ENCODE results near the gene CDK17.
A peak's percentile ranks its signal among the peaks of the same experiment; 100 is the strongest.

CDK17 gene

GRCh38 chr12:96236221-96236822, 163.9 kb downstream of the CDK17 start:
- no peak for DNase-seq

GRCh38 chr12:96235484-96235826, 164.8 kb downstream of the CDK17 start:
- no peak for DNase-seq

- DNase-seq: no peak
Observed at GRCh38 chr12:96234591-96235483, 165.4 kb downstream of the CDK17 start.

GRCh38 chr12:96233939-96234461, 166.2 kb downstream of the CDK17 start:
- peak; percentile 43 for DNase-seq

GRCh38 chr12:96233168-96233567, 167.1 kb downstream of the CDK17 start:
- DNase-seq: no peak

- DNase-seq: no peak
Observed at GRCh38 chr12:96230646-96231045, 169.6 kb downstream of the CDK17 start.

- DNase-seq: no peak
Observed at GRCh38 chr12:96228566-96229248, 171.5 kb downstream of the CDK17 start.
